Heart right ventricle (tissue), 16 donors: ENCODE results near the gene SAP30BP. TPM values are rescaled to one million over a fixed set of nuclear protein-coding genes. Genes with fewer than 3 reads are reported as not detected.

Source experiments
- ATAC-seq, 8 donors: fragments of 200-7000 bp; cut with Tn5 transposase; one replicate each; pipeline ENCODE4 v1.9.1; 2020; ENCODE audit warnings: mild to moderate bottlenecking in 8 of 8, moderate library complexity in 8 of 8, moderate number of reproducible peaks in 1 of 8
- DNase-seq, 2 donors: peaks; one replicate each; pipeline ENCODE4 v3.0.0-alpha.2; 2020
- H3K27ac ChIP-seq, 10 donors: fragments of 200-600 bp; sonication (generic) in 2 of 10; one replicate each; pipeline versions ENCODE4 v1.5.0 to v1.8.0; 2020 to 2022; ENCODE audit warnings: mild to moderate bottlenecking in 3 of 10
- H3K27me3 ChIP-seq, 7 donors: fragments of 200-600 bp; one replicate each; pipeline ENCODE4 v1.8.0; 2021 to 2022; ENCODE audit warnings: mild to moderate bottlenecking in 2 of 7
- H3K36me3 ChIP-seq, 9 donors: fragments of 200-600 bp; sonication (generic) in 1 of 9; one replicate each; pipeline versions ENCODE4 v1.5.0 to v1.8.0; 2020 to 2022; ENCODE audit warnings: mild to moderate bottlenecking in 2 of 9
- H3K4me1 ChIP-seq, 9 donors: fragments of 200-600 bp; sonication (generic) in 1 of 9; one replicate each; pipeline versions ENCODE4 v1.5.0 to v1.8.0; 2020 to 2022; ENCODE audit warnings: mild to moderate bottlenecking in 4 of 9
- H3K4me3 ChIP-seq, 10 donors: fragments of 200-600 bp; sonication (generic) in 2 of 10; one replicate each; pipeline versions ENCODE4 v1.5.0 to v1.8.0; 2020 to 2022; ENCODE audit warnings: mild to moderate bottlenecking in 7 of 10, moderate library complexity in 2 of 10
- H3K9me3 ChIP-seq, 11 donors: fragments of 200-600 bp in 10 of 11; sonication (generic) in 2 of 11; one replicate each; pipeline versions ENCODE4 v1.5.0 to v1.8.0; 2013 to 2022; ENCODE audit warnings: mild to moderate bottlenecking in 2 of 11, control low read depth in 1 of 11, moderate library complexity in 1 of 11
- CTCF ChIP-seq, 9 donors: fragments of 200-600 bp; sonication (generic) in 2 of 9; IDR thresholded peaks; one replicate each; pipeline versions ENCODE4 v1.5.0 to v1.8.0; 2021 to 2022; ENCODE audit warnings: antibody characterized with exemption in 9 of 9, mild to moderate bottlenecking in 5 of 9, moderate library complexity in 1 of 9
- WGBS, 2 donors: extraction: QIAGEN DNeasy Blood & Tissue Kit; methylation state at CpG; one replicate each; pipeline ENCODE4 v1.1.7; 2013; ENCODE audit warnings: inconsistent platforms in 1 of 2; 5-methylcytosine and 5-hydroxymethylcytosine counted together
- intact Hi-C, 10 donors: fragments of 100-400 bp; cut with DNase I; formaldehyde crosslinking; loops; one replicate each; pipeline versions ENCODE4 v1.11.1 to v1.14.2; 2022
- polyA plus RNA-seq, 2 donors: library from polyadenylated mRNA; stranded (reverse); fragments of 200-250 nt; gene quantifications; one replicate each; pipeline ENCODE4 v1.2.3, GENCODE V29; 2013
- total RNA-seq, 10 donors: library from RNA; stranded (reverse); fragmentation: NEBNext Ultra II Directional in 3 of 10; extraction: Animal tissue kit (Norgen Biotek cat#: 25700) in 3 of 10; gene quantifications; one replicate each; pipeline versions ENCODE4 v1.2.1 to v1.2.4, GENCODE V29; 2021 to 2023
- donor health status: Arrhythmogenic right ventricular cardiomyopathy.
- donor health status: ischemic (EF 13 %, LVEDD 7.1; RV severe dilation, severe dysfunction).
- donor health status: healthy with polysubstance abuse.
- donor health status: DM: no; HTN: yes; CAD: no.
- donor health status: DM: no; HTN: no; CAD: no.
- donor health status: ischemic (EF 25% LVEDD 6.9; RV normal size, moderate dysfunction).
- donor health status: ischemic (EF 25% LVEDD 5.7; RV mildly dilated, moderate dysfunction).
- donor health status: healthy.
- donor health status: DM: yes; HTN: yes; CAD: no.
- donor health status: Ischemic cardiomyopathy.
- donor health status: ischemic (EF 35%, LVEDD 5.7; RV mildly dilated, moderate dysfunction).
- donor health status: nonischemic (EF 11% LVEDD 7.7; RV severe dilation, severe dysfunction).
- donor health status: DM: yes; HTN: yes; CAD: no.
- donor health status: PGD.
- donor health status: ischemic (EF 29% LVEDD 5.4; RV normal size, mild dysfunction).
- donor health status: nonischemic (EF 23%, LVEDD 6.1; RV moderate dilation, normal function).

SAP30BP gene
- total and polyA plus RNA-seq, 12 donors: 41.7 to 115 (median 56.0) TPM

GRCh38 chr17:75621489-75621888 is 45.6 kb upstream of the SAP30BP start:
- Histone ChIP-seq H3K4me3 (no peak overlapping the region), H3K9me3 (no peaks in the 10 kb centered on the region), H3K36me3 (peaks cover 0 to 100% (median 43%) of the 10 kb centered on the region in 9 donors), H3K4me1 (peaks cover 0 to 8% (median 0%) of the 10 kb centered on the region in 9 donors), H3K27me3 (no peaks in the 10 kb centered on the region), H3K27ac (no peak overlapping the region)
- DNase-seq (no peak), ATAC-seq (no peak)
- 83 to 86% methylated on average over 4 of the region's 4 CpGs for WGBS, 2 donors
- intact Hi-C loops: no loop called here
- no peak for TF ChIP-seq CTCF (IDR thresholded peaks at IDR 0.05)

- Histone ChIP-seq H3K27ac (no peak overlapping the region), H3K4me1 (peaks cover 0 to 13% (median 0%) of the 10 kb centered on the region in 9 donors), H3K9me3 (no peaks in the 10 kb centered on the region), H3K27me3 (no peaks in the 10 kb centered on the region), H3K36me3 (peaks cover 0 to 100% (median 44%) of the 10 kb centered on the region in 9 donors), H3K4me3 (no peak overlapping the region)
- ATAC-seq (no peak), DNase-seq (no peak)
- intact Hi-C loops: no loop called here
- 80 to 89% methylated on average over 8 of the region's 8 CpGs for WGBS, 2 donors
- TF ChIP-seq CTCF (IDR thresholded peaks at IDR 0.05): no peak
Measured at GRCh38 chr17:75622076-75622475, 45.1 kb upstream of the SAP30BP start.

GRCh38 chr17:75622771-75623273 is 44.3 kb upstream of the SAP30BP start:
- H3K36me3 ChIP-seq: peaks cover 0 to 100% (median 37%) of the 10 kb centered on the region in 9 donors
- intact Hi-C loops: no loop called here
- no peak for ATAC-seq

GRCh38 chr17:75623386-75623785 is 43.8 kb upstream of the SAP30BP start:
- no peak for TF ChIP-seq CTCF (IDR thresholded peaks at IDR 0.05)
- Histone ChIP-seq H3K36me3 (peaks cover 0 to 100% (median 31%) of the 10 kb centered on the region in 9 donors), H3K27ac (no peak overlapping the region), H3K4me3 (no peak overlapping the region), H3K9me3 (no peaks in the 10 kb centered on the region), H3K4me1 (peaks cover 0 to 13% (median 0%) of the 10 kb centered on the region in 9 donors), H3K27me3 (no peaks in the 10 kb centered on the region)
- DNase-seq (no peak), ATAC-seq (no peak)
- intact Hi-C loops: no loop called here
- WGBS, 2 donors: 84 to 86% methylated on average over 9 of the region's 9 CpGs

More at GRCh38 chr17:75622771-75623273, 44.3 kb upstream of the SAP30BP start:
- H3K27ac ChIP-seq: no peak overlapping the region
- no peaks in the 10 kb centered on the region for H3K9me3 ChIP-seq
- 88 to 90% methylated on average over 15 of the region's 15 CpGs for WGBS, 2 donors
- no peaks in the 10 kb centered on the region for H3K27me3 ChIP-seq
- no peak overlapping the region for H3K4me3 ChIP-seq
- no peak for TF ChIP-seq CTCF (IDR thresholded peaks at IDR 0.05)
- no peak for DNase-seq
- peaks cover 0 to 13% (median 0%) of the 10 kb centered on the region in 9 donors for H3K4me1 ChIP-seq
